Activated T-cell treated with anti-CD3 and anti-CD28 coated beads, Interleukin-2, amount 50 U/mL, for 4 hours (primary cell): ENCODE data around the gene SH3BGRL. TPM values are rescaled to one million over a fixed set of nuclear protein-coding genes. Genes with fewer than 3 reads are reported as not detected.

Source experiments
- total RNA-seq, 3 donors: library from RNA; stranded (reverse); gene quantifications; one replicate each; pipeline ENCODE4 v1.2.1, GENCODE V29; 2021

SH3BGRL gene
- total RNA-seq, 3 donors from 2014 or later: 14.0 to 17.4 (median 14.2) TPM

Other genes with a start within 250 kb of the SH3BGRL start
- 1 to 10 TPM; 1.3 to 2.8 (median 2.0) TPM for gene HMGN5, start 189 bp upstream of the SH3BGRL start, total RNA-seq